Omental fat pad (tissue), 4 donors: Measurements from ENCODE around the gene SHISA3. TPM values are rescaled to one million over a fixed set of nuclear protein-coding genes. Genes with fewer than 3 reads are reported as not detected.

ENCODE experiments used
- ATAC-seq: fragments of 150-250 bp; one replicate; pipeline ENCODE4 v1.9.1; 2016; ENCODE audit warnings: mild to moderate bottlenecking, moderate library complexity; ENCODE audit not compliant: low FRiP score
- DNase-seq: peaks from one replicate; pipeline ENCODE4 v3.0.0-alpha.2; 2019; ENCODE audit warnings: low spot score
- CTCF ChIP-seq, 3 donors: fragments of 450-650 bp; IDR thresholded peaks; one replicate each; pipeline ENCODE4 v1.5.1; 2016 to 2017; ENCODE audit warnings: antibody characterized with exemption in 3 of 3, mild to moderate bottlenecking in 3 of 3, moderate library complexity in 2 of 3
- total RNA-seq, 4 donors: library from RNA; depleted of rRNA; stranded (reverse); fragments of >200 nt; gene quantifications; one replicate each; pipeline ENCODE4 v1.1.0, GENCODE V29; 2016

Gene SHISA3
- total RNA-seq, 4 donors from 2014 or later, result 1.8 to 10.1 (median 4.0) TPM

- TF ChIP-seq CTCF (IDR thresholded peaks at IDR 0.05), result no peak
- DNase-seq, result no peak
- ATAC-seq, result no peak
Measured at GRCh38 chr4:42415281-42415680, 18.0 kb downstream of the SHISA3 start.

DNA sequence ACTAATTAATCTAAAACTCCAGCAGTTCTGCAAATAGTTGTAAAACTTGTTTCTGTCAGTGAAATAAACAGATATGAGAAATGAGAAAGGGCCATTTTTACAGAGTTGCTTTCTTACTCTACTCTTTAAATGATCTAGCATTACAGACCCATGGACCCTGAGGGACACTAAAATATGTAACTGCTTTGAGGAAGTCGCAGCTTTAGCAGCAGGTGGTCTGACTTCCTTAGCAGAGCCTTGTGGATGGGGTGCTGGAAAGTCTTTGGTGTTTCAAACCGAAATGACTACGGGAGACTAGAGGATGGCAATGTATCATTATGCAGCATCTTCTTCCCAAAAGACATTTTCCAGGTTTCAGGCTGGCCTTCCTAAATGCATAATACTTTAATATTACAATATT is 18.7 kb downstream of the SHISA3 start:
- DNase-seq (no peak), ATAC-seq (no peak)
- no peak for TF ChIP-seq CTCF (IDR thresholded peaks at IDR 0.05)

DNA sequence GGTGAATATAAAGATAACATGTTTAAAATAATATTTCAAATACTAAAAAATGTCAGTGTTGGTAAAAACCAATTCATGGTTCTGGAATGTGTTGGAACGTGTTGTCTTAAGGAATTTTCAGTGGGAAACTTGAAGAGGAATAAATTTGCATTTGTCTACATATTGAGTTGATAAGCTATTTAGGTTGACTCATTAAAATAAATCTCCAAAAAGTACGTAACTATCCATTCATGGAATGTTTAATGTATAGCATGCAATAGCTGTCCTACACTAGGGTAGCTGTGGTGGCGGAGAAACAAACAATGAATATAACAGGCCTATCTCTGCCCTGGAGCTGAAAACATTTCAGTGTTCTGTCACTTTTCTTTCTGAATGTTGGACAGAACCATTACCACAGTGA is 20.3 kb downstream of the SHISA3 start:
- ATAC-seq, result no peak
- no peak for DNase-seq
- TF ChIP-seq CTCF (IDR thresholded peaks at IDR 0.05), result no peak

DNA sequence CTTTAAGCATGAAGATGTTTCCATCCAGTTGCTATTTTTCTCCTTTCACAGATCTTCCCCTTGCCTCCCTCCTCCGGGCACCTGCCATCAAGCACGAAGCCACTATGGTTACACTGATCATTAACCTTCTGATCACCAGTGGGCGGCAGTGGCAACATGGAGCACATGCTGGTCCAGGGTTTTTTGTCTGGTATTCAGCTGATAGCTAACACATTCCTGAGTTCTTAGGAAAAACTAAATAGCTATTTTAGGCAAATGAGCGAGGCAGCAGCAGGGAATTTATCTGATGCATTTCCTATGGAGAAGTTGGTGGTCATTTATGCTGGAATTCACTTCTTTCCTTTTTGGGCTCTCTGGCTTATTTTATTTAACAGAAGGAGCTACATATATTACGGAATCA is 22.9 kb downstream of the SHISA3 start:
- DNase-seq (no peak), ATAC-seq (no peak)
- TF ChIP-seq CTCF (IDR thresholded peaks at IDR 0.05), result no peak

DNA sequence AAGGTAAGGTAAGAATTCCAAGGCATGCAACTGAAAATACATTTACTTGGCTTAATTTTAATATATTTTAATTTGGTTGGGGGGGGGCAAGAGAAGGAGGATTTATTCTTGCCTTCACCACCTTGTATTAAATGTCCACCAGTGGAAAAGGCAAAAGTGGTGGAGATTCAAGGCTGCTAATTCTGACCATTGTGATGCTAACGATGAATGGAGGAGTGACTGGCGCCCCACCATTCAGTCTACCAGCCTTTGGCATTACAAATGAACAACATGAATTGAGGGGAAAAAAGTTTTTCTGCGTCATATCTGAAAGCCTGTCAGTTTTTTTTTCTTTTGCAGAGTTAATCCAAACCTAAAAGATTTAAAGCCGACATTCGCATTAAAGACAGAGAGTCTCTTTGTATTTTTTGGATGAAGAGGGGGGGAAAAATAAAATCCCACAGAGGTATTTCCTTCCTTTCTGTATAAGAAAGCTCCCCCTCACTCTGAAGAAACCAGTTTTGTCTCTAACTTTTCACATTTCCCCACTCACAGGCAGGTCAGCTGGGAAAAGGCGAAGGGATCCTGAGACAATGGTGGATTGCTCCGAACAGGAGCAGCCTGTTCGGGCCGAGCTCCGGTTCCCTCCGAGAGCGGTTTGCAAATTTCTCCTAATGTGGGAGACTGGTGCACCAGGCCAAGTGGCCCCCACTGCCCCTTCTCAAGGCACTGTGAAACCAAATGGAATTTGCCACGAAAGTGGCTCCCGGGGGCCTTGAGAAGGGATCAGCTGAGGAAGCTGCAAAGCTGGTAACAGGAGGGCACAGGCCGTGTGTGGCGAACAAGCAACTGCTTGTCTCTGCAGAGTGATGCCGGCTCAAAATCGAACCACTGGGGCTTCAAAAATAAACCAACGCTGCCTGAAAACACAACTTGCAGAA is 28.1 kb downstream of the SHISA3 start:
- ATAC-seq (no peak), DNase-seq (no peak)
- no peak for TF ChIP-seq CTCF (IDR thresholded peaks at IDR 0.05)

- TF ChIP-seq CTCF (IDR thresholded peaks at IDR 0.05), result no peak
- ATAC-seq (no peak), DNase-seq (no peak)
Measured at GRCh38 chr4:42428036-42428435, 30.7 kb downstream of the SHISA3 start.
